Endothelial cell of umbilical vein (primary cell): ENCODE data around the gene ADAM11. TPM values are rescaled to one million over a fixed set of nuclear protein-coding genes. Genes with fewer than 3 reads are reported as not detected.

Source experiments
- BruUV-seq: library from RNA; stranded (reverse); fragments of 400-500 nt; replicated peaks from 2 replicates; lab custom pipeline; 2021; lab: Mats Ljungman, UMichigan
- CTCF ChIA-PET: fragments of 300-600, 350-600 bp; sonication (Branson Sonifier 250); formaldehyde crosslinking; loops from one replicate; lab custom pipeline; 2021; ENCODE audit warnings: antibody characterized with exemption, inconsistent platforms; lab: Charles Lee
- POLR2A ChIA-PET: fragments of 300-600, 350-600 bp; sonication (Branson Sonifier 250); formaldehyde crosslinking; loops from one replicate; lab custom pipeline; 2021; ENCODE audit warnings: antibody characterized with exemption, inconsistent platforms; lab: Charles Lee
- DNase-seq: peaks from one replicate; pipeline ENCODE4 v3.0.0-alpha.2; 2011; ENCODE audit warnings: low read depth, low spot score
- FAIRE-seq: peaks from 2 replicates; lab custom pipeline; 2011; peaks lifted over from hg19 to GRCh38; lab: Jason Lieb, UNC
- H2AFZ ChIP-seq: 2 replicates; pipeline ENCODE4 v1.6.0; 2012; ENCODE audit warnings: low read depth, low read length, control low read depth, inconsistent platforms
- H3K27ac ChIP-seq: 2 replicates; pipeline ENCODE4 v1.5.1; 2011; ENCODE audit warnings: low read depth, mild to moderate bottlenecking, control low read depth, low read length, moderate library complexity; ENCODE audit not compliant: insufficient read depth
- H3K27me3 ChIP-seq, 2 experiments: 2 replicates each; pipeline versions ENCODE4 v1.6.0 to v1.6.1; 2011; ENCODE audit warnings: low read length in 2 of 2, mixed read lengths in 1 of 2; ENCODE audit not compliant: control insufficient read depth in 2 of 2, insufficient read depth in 2 of 2
- H3K36me3 ChIP-seq, 2 experiments: 2 replicates in 1 of 2; 3 replicates in 1 of 2; pipeline ENCODE4 v1.5.1; 2011; ENCODE audit warnings: low read length in 2 of 2, mild to moderate bottlenecking in 1 of 2, moderate library complexity in 1 of 2; ENCODE audit not compliant: control insufficient read depth in 2 of 2, insufficient read depth in 2 of 2; ENCODE audit errors: extremely low read depth in 1 of 2
- H3K4me1 ChIP-seq: 3 replicates; pipeline ENCODE4 v1.5.1; 2011; ENCODE audit warnings: mild to moderate bottlenecking, low read length; ENCODE audit not compliant: control insufficient read depth, insufficient read depth; ENCODE audit errors: extremely low read depth
- H3K4me2 ChIP-seq: 2 replicates; pipeline ENCODE4 v1.6.1; 2011; ENCODE audit warnings: low read length, control low read depth, mixed read lengths; ENCODE audit not compliant: insufficient read depth
- H3K4me3 ChIP-seq, 3 experiments: fragments of 200-600 bp in 1 of 3; sonication (generic), shearing (Covaris generic) in 1 of 3; replicated peaks in 1 of 3; 2 replicates each; pipeline ENCODE4 v1.5.1; 2011 to 2016; ENCODE audit warnings: control low read depth in 3 of 3, low read length in 3 of 3, mild to moderate bottlenecking in 2 of 3, inconsistent platforms in 1 of 3, low read depth in 1 of 3, moderate library complexity in 1 of 3; ENCODE audit not compliant: insufficient read depth in 1 of 3
- H3K79me2 ChIP-seq: 2 replicates; pipeline ENCODE4 v1.6.0; 2012; ENCODE audit warnings: low read length, inconsistent platforms; ENCODE audit not compliant: control insufficient read depth, insufficient read depth
- H3K9ac ChIP-seq: replicated peaks from 2 replicates; pipeline ENCODE3; 2011; ENCODE audit warnings: low read length, control low read depth; ENCODE audit not compliant: insufficient read depth; ENCODE audit errors: extremely low read depth
- H3K9me1 ChIP-seq: replicated peaks from 3 replicates; pipeline ENCODE4 v1.6.0; 2011; ENCODE audit warnings: mild to moderate bottlenecking, low read length; ENCODE audit not compliant: control insufficient read depth, insufficient read depth; ENCODE audit errors: extremely low read depth
- H3K9me3 ChIP-seq: replicated peaks from 2 replicates; pipeline ENCODE4 v1.5.1; 2012; ENCODE audit warnings: low read length, inconsistent platforms; ENCODE audit not compliant: control insufficient read depth, insufficient read depth
- H4K20me1 ChIP-seq: replicated peaks from 2 replicates; pipeline ENCODE3; 2011; ENCODE audit warnings: mild to moderate bottlenecking, low read length; ENCODE audit not compliant: control insufficient read depth, insufficient read depth; ENCODE audit errors: extremely low read depth
- CTCF ChIP-seq, 2 donors: IDR thresholded peaks; 1 replicate in 1 of 2; 2 replicates in 1 of 2; pipeline ENCODE4 v1.5.1; 2011; ENCODE audit warnings: low read length in 2 of 2, mild to moderate bottlenecking in 2 of 2, moderate library complexity in 2 of 2, control low read depth in 1 of 2, inconsistent platforms in 1 of 2, low read depth in 1 of 2; ENCODE audit not compliant: insufficient read depth in 1 of 2; ENCODE audit errors: extremely low read depth in 1 of 2
- EZH2 ChIP-seq: IDR thresholded peaks from 2 replicates; pipeline ENCODE4 v1.6.1; 2012; ENCODE audit warnings: borderline replicate concordance, low read depth, mild to moderate bottlenecking, moderate library complexity, low read length, inconsistent platforms; ENCODE audit not compliant: severe bottlenecking
- FOS ChIP-seq: IDR thresholded peaks from 2 replicates; pipeline ENCODE4 v1.6.1; 2011; ENCODE audit warnings: mild to moderate bottlenecking, low read length, moderate library complexity, borderline replicate concordance; ENCODE audit not compliant: insufficient read depth
- GATA2 ChIP-seq: IDR thresholded peaks from 2 replicates; pipeline ENCODE4 v1.7.0; 2011; ENCODE audit warnings: low read depth, mild to moderate bottlenecking, moderate library complexity, mixed read lengths, low read length; ENCODE audit not compliant: insufficient read length, insufficient read depth
- JUN ChIP-seq: IDR thresholded peaks from 2 replicates; pipeline ENCODE4 v1.6.1; 2011; ENCODE audit warnings: borderline replicate concordance, low read depth; ENCODE audit not compliant: insufficient read length, insufficient read depth
- MAX ChIP-seq: IDR thresholded peaks from 2 replicates; pipeline ENCODE4 v1.6.1; 2011; ENCODE audit not compliant: insufficient read depth, insufficient read length
- MYC ChIP-seq: IDR thresholded peaks from one replicate; pipeline ENCODE4 v1.6.1; 2011; ENCODE audit warnings: mild to moderate bottlenecking, low read depth, low read length
- POLR2A ChIP-seq: IDR thresholded peaks from 2 replicates; pipeline ENCODE4 v1.6.1; 2012; ENCODE audit warnings: low read depth, mild to moderate bottlenecking, control low read depth, low read length
- POLR2AphosphoS5 ChIP-seq: IDR thresholded peaks from 2 replicates; pipeline ENCODE4 v1.6.1; 2012; ENCODE audit warnings: low read depth, mild to moderate bottlenecking, control low read depth, low read length, moderate library complexity; ENCODE audit not compliant: insufficient read depth
- dilution Hi-C: fragments of 300-500 bp; cut with MboI; formaldehyde crosslinking; loops from one replicate; pipeline ENCODE4 v1.15.0; 2019; ENCODE audit warnings: low sequenced_read_pairs; ENCODE audit not compliant: extremely low pct_ligation_motif_present
- intact Hi-C: fragments of 100-400 bp; cut with micrococcal nuclease; formaldehyde crosslinking; loops from one replicate; pipeline ENCODE4 v1.10.0; 2022
- polyA plus RNA-seq, 4 experiments: library from polyadenylated mRNA; depleted of rRNA in 3 of 4; stranded (reverse) in 3 of 4; unstranded in 1 of 4; fragments of >200 nt; gene quantifications; 2 replicates each; pipeline versions ENCODE4 v1.2.1 to v1.2.3, GENCODE V29; 2011 to 2012; ENCODE audit warnings: missing spikeins in 1 of 4
- total RNA-seq: library from RNA; stranded (reverse); gene quantifications from 2 replicates; pipeline ENCODE4 v1.2.3, GENCODE V29; 2021

Gene ADAM11
- total and polyA plus RNA-seq, 2 donors (not counting 3 experiments of a cell fraction or from before 2014, with no cell fraction given), result 0.71 to 1.1 TPM

GRCh38 chr17:44788139-44788538, 29.4 kb downstream of the ADAM11 start:
- Histone ChIP-seq H2AFZ (no peak overlapping the region), H3K4me1 (no peaks in the 10 kb centered on the region), H3K27ac (no peak overlapping the region), H3K4me2 (no peak overlapping the region), H3K36me3 (no peaks in the 10 kb centered on the region), H3K27me3 (no peaks in the 10 kb centered on the region), H4K20me1 (no peaks in the 10 kb centered on the region), H3K9ac (no peak overlapping the region), H3K9me3 (no peaks in the 10 kb centered on the region), H3K4me3 (no peak overlapping the region), H3K79me2 (no peaks in the 10 kb centered on the region), H3K9me1 (no peaks in the 10 kb centered on the region)
- TF ChIP-seq POLR2A (no peak), FOS (no peak), GATA2 (no peak), MYC (no peak), MAX (no peak), JUN (no peak), CTCF (IDR thresholded peaks at IDR 0.05; ENCODE audit: extremely low read depth in 1 of 2, insufficient read depth in 1 of 2, low read depth in 1 of 2, low read length in 2 of 2) (no peak), EZH2 (no peak), POLR2AphosphoS5 (no peak)
- BruUV-seq, result no TSS peak
- intact Hi-C loops, result no loop called here
- ChIA-PET CTCF (no interaction called here), POLR2A (no interaction called here)
- dilution Hi-C loops, result no loop called here
- FAIRE-seq, result no peak
- no peak for DNase-seq
